IPS-18c (cell line): ENCODE measurements around the gene LAIR1.

Experiments
- H3K4me3 ChIP-seq: 2 replicates; pipeline ENCODE4 v1.7.0; 2013; ENCODE audit warnings: low read depth, mild to moderate bottlenecking, low read length, moderate library complexity; ENCODE audit not compliant: insufficient read depth
- H3K9me3 ChIP-seq: one replicate; pipeline ENCODE4 v1.6.1; 2013; ENCODE audit warnings: mild to moderate bottlenecking, low read length, moderate library complexity; ENCODE audit not compliant: control insufficient read depth, insufficient read depth

Gene LAIR1

DNA sequence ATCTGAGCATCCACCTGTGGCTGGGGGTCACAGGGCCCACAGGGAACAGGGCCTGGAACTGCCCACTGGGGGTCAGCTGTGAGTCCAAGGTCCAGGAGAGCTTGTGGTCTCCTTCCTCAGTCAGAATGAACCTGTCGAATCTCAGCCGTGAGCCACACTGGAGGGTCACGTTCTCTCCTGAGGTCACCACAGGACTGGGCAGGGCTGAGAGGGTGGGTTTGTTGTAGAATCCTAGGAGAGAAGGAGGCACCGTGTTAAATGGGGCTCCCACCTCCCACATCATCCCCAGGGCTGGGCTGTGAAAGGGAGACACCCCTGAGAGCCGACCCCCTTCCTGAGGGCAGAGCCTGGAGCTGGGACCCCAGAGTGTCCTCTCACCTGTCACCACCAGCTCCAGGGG, 53.2 kb downstream of the LAIR1 start:
- Histone ChIP-seq H3K4me3 (no peak overlapping the region), H3K9me3 (peaks cover 2% of the 10 kb centered on the region)

DNA sequence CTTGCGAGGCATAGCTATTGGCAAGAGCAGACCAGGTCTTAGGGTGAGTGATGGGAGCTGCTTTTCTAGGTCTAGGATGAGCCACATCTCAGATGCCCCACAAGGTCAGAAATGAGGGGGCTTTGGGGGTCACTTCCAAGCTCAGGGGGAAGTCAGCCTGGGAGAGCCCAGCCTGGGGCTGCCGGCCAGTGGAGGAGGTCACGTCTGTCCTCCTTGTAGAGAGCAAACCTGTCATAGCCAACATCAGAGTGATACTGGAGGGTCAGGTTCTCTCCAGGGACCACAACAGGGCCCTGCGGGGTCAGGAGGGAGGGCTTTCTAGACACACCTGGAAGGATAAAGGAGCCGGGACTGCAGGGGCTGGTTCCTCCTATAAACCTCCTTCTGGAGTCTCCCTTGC, 54.2 kb downstream of the LAIR1 start:
- Histone ChIP-seq H3K4me3 (no peak overlapping the region), H3K9me3 (peaks cover 2% of the 10 kb centered on the region)

DNA sequence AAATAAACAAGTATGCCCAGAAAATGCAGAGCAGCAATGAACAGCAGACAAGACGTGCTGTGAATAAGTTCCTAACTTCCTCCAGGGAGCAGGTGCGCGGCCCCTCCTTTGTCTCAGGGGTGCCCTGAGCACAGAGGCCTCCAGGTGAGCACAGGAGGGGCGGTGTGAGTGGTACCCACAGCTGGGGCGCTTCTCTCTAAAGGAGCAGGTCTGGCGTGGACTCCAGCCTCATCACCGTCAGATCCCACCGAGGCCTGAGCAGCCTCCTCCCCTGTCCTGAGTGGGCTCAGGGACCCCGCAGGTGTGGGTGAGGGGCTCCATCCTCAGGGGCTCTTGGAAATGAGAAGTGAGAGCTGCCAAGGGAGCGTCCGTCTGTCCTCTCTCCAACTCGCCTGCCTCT, 54.9 kb downstream of the LAIR1 start:
- Histone ChIP-seq H3K9me3 (peaks cover 2% of the 10 kb centered on the region), H3K4me3 (no peak overlapping the region)

DNA sequence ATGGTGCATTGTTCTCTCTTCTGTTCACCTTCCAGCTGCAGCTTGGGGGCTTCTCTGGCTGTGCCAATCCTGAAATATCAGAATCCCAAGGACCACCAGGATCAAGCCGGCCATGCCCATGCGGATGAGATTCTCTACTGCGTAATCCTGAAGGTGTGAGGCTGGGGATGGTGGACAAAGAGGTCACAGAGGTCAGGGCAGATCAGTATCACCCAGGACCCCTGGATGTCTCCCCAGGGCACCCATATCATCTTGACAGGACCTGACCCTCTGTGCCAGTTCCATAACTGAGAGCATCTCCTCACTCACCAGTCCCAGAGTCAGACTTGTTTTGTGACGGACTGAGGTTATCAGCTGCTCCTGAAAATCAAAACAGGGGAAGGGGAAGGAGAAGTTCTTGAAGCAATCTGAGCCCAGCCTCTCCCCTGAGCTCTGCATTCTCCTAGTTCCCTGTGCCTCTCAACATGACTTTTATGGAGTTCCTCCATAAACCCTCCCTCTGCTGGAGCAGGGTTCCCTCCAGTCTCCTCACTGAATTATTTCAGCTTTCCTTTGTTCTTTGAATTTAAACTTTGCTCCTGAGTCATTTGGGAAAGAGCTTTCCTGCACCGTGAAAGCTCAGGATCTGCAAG, 57.2 kb downstream of the LAIR1 start:
- Histone ChIP-seq H3K4me3 (no peak overlapping the region), H3K9me3 (peaks cover 2% of the 10 kb centered on the region)

DNA sequence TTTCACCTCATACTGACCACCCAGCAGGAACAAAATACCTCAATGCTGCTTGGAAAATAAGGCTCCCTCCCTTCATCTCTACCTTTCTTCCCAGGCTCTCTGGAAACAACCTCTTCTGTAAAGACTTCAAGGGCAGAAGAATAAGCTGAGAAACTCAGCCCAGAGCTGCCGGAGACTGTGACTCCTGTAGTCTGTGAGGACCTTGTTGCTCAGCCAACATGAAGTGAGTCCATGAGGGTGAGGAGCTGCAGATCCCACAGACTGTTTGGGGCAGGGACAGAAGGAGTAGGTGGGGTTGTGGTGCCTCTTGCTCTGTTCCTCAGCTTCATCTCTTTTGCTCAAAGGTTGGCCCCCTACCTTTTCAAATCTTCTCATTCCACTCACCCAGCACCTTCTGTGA, 59.6 kb downstream of the LAIR1 start:
- no peak overlapping the region for H3K4me3 ChIP-seq
- H3K9me3 ChIP-seq, result peaks cover 2% of the 10 kb centered on the region

DNA sequence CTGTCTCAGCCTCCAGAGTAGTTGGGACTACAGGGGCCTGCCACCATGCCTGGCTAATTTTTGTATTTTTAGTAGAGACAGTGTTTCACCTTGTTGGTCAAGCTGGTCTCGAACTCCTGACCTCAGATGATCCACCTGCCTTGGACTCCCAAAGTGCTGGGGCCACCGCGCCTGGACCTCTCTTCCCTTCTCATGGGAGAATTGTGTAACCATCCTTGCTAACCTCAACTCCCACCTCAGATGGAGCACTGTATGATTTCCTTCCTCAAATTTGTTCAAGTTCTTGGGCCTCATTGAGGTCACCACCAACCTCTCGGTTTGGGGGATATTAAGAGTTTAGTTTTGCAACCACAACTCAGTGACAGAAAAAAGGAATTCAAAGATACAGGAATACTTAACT, 62.5 kb downstream of the LAIR1 start:
- no peak overlapping the region for H3K4me3 ChIP-seq
- peaks cover under 1% of the 10 kb centered on the region for H3K9me3 ChIP-seq
